ENCODE results near the gene ADSL. TPM values are rescaled to one million over a fixed set of nuclear protein-coding genes. Genes with fewer than 3 reads are reported as not detected.

ADSL gene
- polyA plus RNA-seq, 1 of the 3 experiments (the other 2 are of a cell fraction): 79.7 TPM

DNA sequence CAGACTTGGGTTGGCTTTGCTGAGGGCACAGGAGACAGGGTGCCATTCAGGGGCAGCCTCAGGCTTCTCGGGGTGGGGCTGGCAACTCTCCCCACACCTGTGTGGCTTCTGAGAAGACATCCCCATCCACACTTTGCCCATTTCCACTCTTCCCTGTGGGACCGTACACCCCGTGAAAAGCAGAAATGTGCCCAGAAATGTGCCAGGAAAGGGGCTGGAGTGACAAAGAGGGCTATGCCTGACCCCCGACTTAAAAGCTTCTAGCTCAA is 74.7 kb downstream of the ADSL start:
- TF ChIP-seq FOXM1 (IDR thresholded peaks at IDR 0.05; ENCODE audit: low read depth) (no peak), TCF12 (IDR thresholded peaks at IDR 0.05) (no peak), GATA2 (CRISPR knock-in tag; IDR thresholded peaks at IDR 0.05) (no peak), FOXJ3 (CRISPR knock-in tag; IDR thresholded peaks at IDR 0.05) (no peak), TEAD4 (IDR thresholded peaks at IDR 0.05; ENCODE audit: borderline replicate concordance, insufficient read depth) (no peak), ELF1 (IDR thresholded peaks at IDR 0.05) (no peak), RFX5 (IDR thresholded peaks at IDR 0.05; ENCODE audit: low read length) (no peak), MEF2A (IDR thresholded peaks at IDR 0.05; ENCODE audit: borderline replicate concordance, low read depth) (no peak), SIN3A (IDR thresholded peaks at IDR 0.05; ENCODE audit: borderline replicate concordance, low read depth, low read length) (no peak), RAD21 (IDR thresholded peaks at IDR 0.05; ENCODE audit: low read length) (no peak), JUND (IDR thresholded peaks at IDR 0.05) (no peak)
- TF ChIP-seq, protein P1, sequence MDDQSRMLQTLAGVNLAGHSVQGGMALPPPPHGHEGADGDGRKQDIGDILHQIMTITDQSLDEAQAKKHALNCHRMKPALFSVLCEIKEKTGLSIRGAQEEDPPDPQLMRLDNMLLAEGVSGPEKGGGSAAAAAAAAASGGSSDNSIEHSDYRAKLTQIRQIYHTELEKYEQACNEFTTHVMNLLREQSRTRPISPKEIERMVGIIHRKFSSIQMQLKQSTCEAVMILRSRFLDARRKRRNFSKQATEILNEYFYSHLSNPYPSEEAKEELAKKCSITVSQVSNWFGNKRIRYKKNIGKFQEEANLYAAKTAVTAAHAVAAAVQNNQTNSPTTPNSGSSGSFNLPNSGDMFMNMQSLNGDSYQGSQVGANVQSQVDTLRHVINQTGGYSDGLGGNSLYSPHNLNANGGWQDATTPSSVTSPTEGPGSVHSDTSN (IDR thresholded peaks at IDR 0.05): no peak
- TF ChIP-seq, protein P2, sequence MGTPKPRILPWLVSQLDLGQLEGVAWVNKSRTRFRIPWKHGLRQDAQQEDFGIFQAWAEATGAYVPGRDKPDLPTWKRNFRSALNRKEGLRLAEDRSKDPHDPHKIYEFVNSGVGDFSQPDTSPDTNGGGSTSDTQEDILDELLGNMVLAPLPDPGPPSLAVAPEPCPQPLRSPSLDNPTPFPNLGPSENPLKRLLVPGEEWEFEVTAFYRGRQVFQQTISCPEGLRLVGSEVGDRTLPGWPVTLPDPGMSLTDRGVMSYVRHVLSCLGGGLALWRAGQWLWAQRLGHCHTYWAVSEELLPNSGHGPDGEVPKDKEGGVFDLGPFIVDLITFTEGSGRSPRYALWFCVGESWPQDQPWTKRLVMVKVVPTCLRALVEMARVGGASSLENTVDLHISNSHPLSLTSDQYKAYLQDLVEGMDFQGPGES (IDR thresholded peaks at IDR 0.05; ENCODE audit: low read depth, low read length): no peak
- TF ChIP-seq, protein P3, sequence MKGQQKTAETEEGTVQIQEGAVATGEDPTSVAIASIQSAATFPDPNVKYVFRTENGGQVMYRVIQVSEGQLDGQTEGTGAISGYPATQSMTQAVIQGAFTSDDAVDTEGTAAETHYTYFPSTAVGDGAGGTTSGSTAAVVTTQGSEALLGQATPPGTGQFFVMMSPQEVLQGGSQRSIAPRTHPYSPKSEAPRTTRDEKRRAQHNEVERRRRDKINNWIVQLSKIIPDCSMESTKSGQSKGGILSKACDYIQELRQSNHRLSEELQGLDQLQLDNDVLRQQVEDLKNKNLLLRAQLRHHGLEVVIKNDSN (IDR thresholded peaks at IDR 0.05; ENCODE audit: borderline replicate concordance, low read depth): no peak

DNA sequence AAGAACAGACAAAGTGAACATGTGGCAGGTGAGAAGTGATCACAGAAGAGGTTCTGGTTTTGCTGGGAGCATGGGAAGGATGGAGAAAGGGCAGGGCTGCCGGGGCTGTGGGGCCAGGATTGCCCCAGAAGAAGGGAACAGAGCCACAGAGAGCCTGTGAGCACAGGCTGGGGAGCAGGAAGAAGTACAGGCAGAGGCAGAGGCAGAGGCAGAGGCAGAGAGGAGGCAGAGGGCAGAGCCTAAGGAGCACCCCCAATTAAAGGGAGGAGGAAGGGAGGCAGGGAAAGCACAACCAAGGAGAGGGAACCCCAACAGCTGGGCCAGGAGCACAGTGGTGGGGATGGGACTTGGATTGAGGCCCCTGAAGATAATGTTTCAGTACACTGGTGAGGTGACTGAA is 75.6 kb downstream of the ADSL start:
- H3K4me3 ChIP-seq (ENCODE audit: low read depth in 2 of 2, low read length in 1 of 2): no peak overlapping the region
- ChIA-PET CTCF (interaction anchor here (1.0 kb wide), 1 partner anchor 15 kb away, joined by 3 read pairs; no protein-coding TSS in a partner anchor), POLR2A (no interaction called here)
- WGBS (ENCODE audit: low lambda C conversion rate): 100% methylated on average over 1 of the region's 1 CpG
- H4K20me1 ChIP-seq (ENCODE audit: insufficient read depth): no peaks in the 10 kb centered on the region
- no peaks in the 10 kb centered on the region for H3K4me1 ChIP-seq (ENCODE audit: control insufficient read depth in 1 of 2, insufficient read depth in 2 of 2, low read depth in 1 of 2, low read length in 1 of 2)
- no peaks in the 10 kb centered on the region for H3F3A ChIP-seq (replicated peaks; ENCODE audit: insufficient read depth)
- no peaks in the 10 kb centered on the region for H3K27me3 ChIP-seq (ENCODE audit: insufficient read depth)
- no peak overlapping the region for H3K27ac ChIP-seq (ENCODE audit: low read depth in 2 of 2, low read length in 1 of 2)
- no peaks in the 10 kb centered on the region for H3K9me2 ChIP-seq
- no peak overlapping the region for H2AFZ ChIP-seq (ENCODE audit: low read depth)
- no peak for DNase-seq
- H3K79me2 ChIP-seq (ENCODE audit: insufficient read depth): no peaks in the 10 kb centered on the region
- H3K9me3 ChIP-seq: no peaks in the 10 kb centered on the region
- peaks cover 0 to 28% of the 10 kb centered on the region in 2 experiments for H3K36me3 ChIP-seq (replicated peaks in 1 of 2; ENCODE audit: control insufficient read depth in 1 of 2, insufficient read depth in 2 of 2, low read length in 1 of 2)
- no peak overlapping the region for H3K4me2 ChIP-seq
- H3K9ac ChIP-seq: no peak overlapping the region
- no peak for TF ChIP-seq ELF1 (IDR thresholded peaks at IDR 0.05)
- no peak for TF ChIP-seq YY1 (IDR thresholded peaks at IDR 0.05; ENCODE audit: low read depth)
- TF ChIP-seq, protein P4, sequence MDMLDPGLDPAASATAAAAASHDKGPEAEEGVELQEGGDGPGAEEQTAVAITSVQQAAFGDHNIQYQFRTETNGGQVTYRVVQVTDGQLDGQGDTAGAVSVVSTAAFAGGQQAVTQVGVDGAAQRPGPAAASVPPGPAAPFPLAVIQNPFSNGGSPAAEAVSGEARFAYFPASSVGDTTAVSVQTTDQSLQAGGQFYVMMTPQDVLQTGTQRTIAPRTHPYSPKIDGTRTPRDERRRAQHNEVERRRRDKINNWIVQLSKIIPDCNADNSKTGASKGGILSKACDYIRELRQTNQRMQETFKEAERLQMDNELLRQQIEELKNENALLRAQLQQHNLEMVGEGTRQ (IDR thresholded peaks at IDR 0.05; ENCODE audit: borderline replicate concordance, low read depth, low read length): no peak
- no peak for TF ChIP-seq RXRA (IDR thresholded peaks at IDR 0.05; ENCODE audit: borderline replicate concordance, low read depth)
- no peak for TF ChIP-seq RCOR1 (IDR thresholded peaks at IDR 0.05; ENCODE audit: low read length)
- no peak for TF ChIP-seq TEAD4 (IDR thresholded peaks at IDR 0.05; ENCODE audit: borderline replicate concordance, insufficient read depth)
- no peak for TF ChIP-seq MEF2A (IDR thresholded peaks at IDR 0.05; ENCODE audit: borderline replicate concordance, low read depth)
- TF ChIP-seq FOSL2 (IDR thresholded peaks at IDR 0.05; ENCODE audit: borderline replicate concordance, low read depth): no peak
- TF ChIP-seq, protein P5, sequence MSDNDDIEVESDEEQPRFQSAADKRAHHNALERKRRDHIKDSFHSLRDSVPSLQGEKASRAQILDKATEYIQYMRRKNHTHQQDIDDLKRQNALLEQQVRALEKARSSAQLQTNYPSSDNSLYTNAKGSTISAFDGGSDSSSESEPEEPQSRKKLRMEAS (IDR thresholded peaks at IDR 0.05; ENCODE audit: low read depth): no peak
- no peak for TF ChIP-seq GABPA (IDR thresholded peaks at IDR 0.05; ENCODE audit: low read depth)
- no peak for TF ChIP-seq TAF1 (IDR thresholded peaks at IDR 0.05; ENCODE audit: borderline replicate concordance, low read depth, low read length)
- no peak for TF ChIP-seq POLR2AphosphoS5 (IDR thresholded peaks at IDR 0.05; ENCODE audit: low read depth, low read length)
- no peak for TF ChIP-seq SMC3 (IDR thresholded peaks at IDR 0.05; ENCODE audit: low read depth, low read length)
- TF ChIP-seq, protein P6, sequence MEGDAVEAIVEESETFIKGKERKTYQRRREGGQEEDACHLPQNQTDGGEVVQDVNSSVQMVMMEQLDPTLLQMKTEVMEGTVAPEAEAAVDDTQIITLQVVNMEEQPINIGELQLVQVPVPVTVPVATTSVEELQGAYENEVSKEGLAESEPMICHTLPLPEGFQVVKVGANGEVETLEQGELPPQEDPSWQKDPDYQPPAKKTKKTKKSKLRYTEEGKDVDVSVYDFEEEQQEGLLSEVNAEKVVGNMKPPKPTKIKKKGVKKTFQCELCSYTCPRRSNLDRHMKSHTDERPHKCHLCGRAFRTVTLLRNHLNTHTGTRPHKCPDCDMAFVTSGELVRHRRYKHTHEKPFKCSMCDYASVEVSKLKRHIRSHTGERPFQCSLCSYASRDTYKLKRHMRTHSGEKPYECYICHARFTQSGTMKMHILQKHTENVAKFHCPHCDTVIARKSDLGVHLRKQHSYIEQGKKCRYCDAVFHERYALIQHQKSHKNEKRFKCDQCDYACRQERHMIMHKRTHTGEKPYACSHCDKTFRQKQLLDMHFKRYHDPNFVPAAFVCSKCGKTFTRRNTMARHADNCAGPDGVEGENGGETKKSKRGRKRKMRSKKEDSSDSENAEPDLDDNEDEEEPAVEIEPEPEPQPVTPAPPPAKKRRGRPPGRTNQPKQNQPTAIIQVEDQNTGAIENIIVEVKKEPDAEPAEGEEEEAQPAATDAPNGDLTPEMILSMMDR (IDR thresholded peaks at IDR 0.05): no peak
- TF ChIP-seq FOXM1 (IDR thresholded peaks at IDR 0.05; ENCODE audit: low read depth): no peak
- no peak for TF ChIP-seq CHD2 (IDR thresholded peaks at IDR 0.05; ENCODE audit: low read length, partially characterized antibody)

More for the DNA sequence above, 74.7 kb downstream of the ADSL start:
- Histone ChIP-seq H3K4me2 (no peak overlapping the region), H4K20me1 (ENCODE audit: insufficient read depth) (no peaks in the 10 kb centered on the region), H3K79me2 (ENCODE audit: insufficient read depth) (no peaks in the 10 kb centered on the region), H3K4me1 (ENCODE audit: control insufficient read depth in 1 of 2, insufficient read depth in 2 of 2, low read depth in 1 of 2, low read length in 1 of 2) (no peaks in the 10 kb centered on the region; a peak in 1 of 4 replicates), H3K27ac (ENCODE audit: low read depth in 2 of 2, low read length in 1 of 2) (no peak overlapping the region), H3K36me3 (replicated peaks in 1 of 2; ENCODE audit: control insufficient read depth in 1 of 2, insufficient read depth in 2 of 2, low read length in 1 of 2) (peaks cover 0 to 33% of the 10 kb centered on the region in 2 experiments), H3F3A (replicated peaks; ENCODE audit: insufficient read depth) (no peaks in the 10 kb centered on the region), H3K4me3 (ENCODE audit: low read depth in 2 of 2, low read length in 1 of 2) (no peak overlapping the region), H3K9ac (no peak overlapping the region), H2AFZ (ENCODE audit: low read depth) (no peak overlapping the region), H3K9me3 (no peaks in the 10 kb centered on the region), H3K27me3 (ENCODE audit: insufficient read depth) (no peaks in the 10 kb centered on the region), H3K9me2 (no peaks in the 10 kb centered on the region)
- POLR2A ChIA-PET: no interaction called here
- CTCF ChIA-PET: no interaction called here
- WGBS (ENCODE audit: low lambda C conversion rate): no CpG with 5 or more reads among the region's 4 CpGs
- no peak for DNase-seq

Measured in SK-N-SH (cell line).